Stimulated activated CD8-positive, alpha-beta memory T cell treated with anti-CD3 and anti-CD28 coated beads, Interleukin-12 subunit alpha, Interleukin-12 subunit beta, amount 100 ng/mL, for 24 hours (primary cell): ENCODE measurements around the gene ADAM8.
A peak's percentile ranks its signal among the peaks of the same experiment; 100 is the strongest.

Experiments
- DNase-seq: peaks from one replicate; pipeline ENCODE4 v3.0.0-alpha.2; 2020; ENCODE audit errors: extremely low read depth

The ADAM8 gene

GRCh38 chr10:133308421-133309099, 31.9 kb upstream of the ADAM8 start, which contains the start of the genes TUBGCP2 and ZNF511:
TSS of gene TUBGCP2 (minus strand) at chr10:133308872. CDS start at chr10:133302941, 5,931 bp downstream.
TSS of gene ZNF511 (plus strand) at chr10:133308914. CDS start at chr10:133308944, 30 bp downstream.
- peak; percentile 70 for DNase-seq

- DNase-seq = peak; percentile 55
Observed at GRCh38 chr10:133307776-133308420, 31.2 kb upstream of the ADAM8 start.

GRCh38 chr10:133306941-133307379, 30.3 kb upstream of the ADAM8 start:
- no peak for DNase-seq

- no peak for DNase-seq
Observed at GRCh38 chr10:133306097-133306476, 29.4 kb upstream of the ADAM8 start.

- DNase-seq = no peak
Observed at GRCh38 chr10:133303206-133303605, 26.5 kb upstream of the ADAM8 start.

- no peak for DNase-seq
Observed at GRCh38 chr10:133302230-133302629, 25.6 kb upstream of the ADAM8 start.

- DNase-seq = no peak
Observed at GRCh38 chr10:133299738-133300137, 23.1 kb upstream of the ADAM8 start.

GRCh38 chr10:133299224-133299623, 22.6 kb upstream of the ADAM8 start:
- no peak for DNase-seq

GRCh38 chr10:133298466-133298865, 21.8 kb upstream of the ADAM8 start:
- no peak for DNase-seq

- no peak for DNase-seq
Observed at GRCh38 chr10:133297504-133297903, 20.8 kb upstream of the ADAM8 start.

- no peak for DNase-seq
Observed at GRCh38 chr10:133295426-133296320, 19.0 kb upstream of the ADAM8 start.

GRCh38 chr10:133294189-133294588, 17.5 kb upstream of the ADAM8 start:
- no peak for DNase-seq

GRCh38 chr10:133293810-133294119, 17.1 kb upstream of the ADAM8 start:
- no peak for DNase-seq

- no peak for DNase-seq
Observed at GRCh38 chr10:133292919-133293809, 16.5 kb upstream of the ADAM8 start.

GRCh38 chr10:133289761-133290160, 13.1 kb upstream of the ADAM8 start:
- DNase-seq = no peak

GRCh38 chr10:133287832-133288500, 11.3 kb upstream of the ADAM8 start:
- no peak for DNase-seq

GRCh38 chr10:133286366-133286765, 9.7 kb upstream of the ADAM8 start:
- no peak for DNase-seq

GRCh38 chr10:133285217-133285616, 8.5 kb upstream of the ADAM8 start:
- DNase-seq = no peak

- DNase-seq = no peak
Observed at GRCh38 chr10:133283931-133284330, 7.3 kb upstream of the ADAM8 start.

GRCh38 chr10:133282846-133283390, 6.2 kb upstream of the ADAM8 start:
- no peak for DNase-seq
